ENCODE results near the gene DEXI. TPM values are rescaled to one million over a fixed set of nuclear protein-coding genes. Genes with fewer than 3 reads are reported as not detected.
A peak's percentile ranks its signal among the peaks of the same experiment; 100 is the strongest.

The DEXI gene
- total and polyA plus RNA-seq, 2 of the 13 experiments (the other 11 are each of a cell fraction or from before 2014, with no cell fraction given): 51.5 to 70.4 TPM

DNA sequence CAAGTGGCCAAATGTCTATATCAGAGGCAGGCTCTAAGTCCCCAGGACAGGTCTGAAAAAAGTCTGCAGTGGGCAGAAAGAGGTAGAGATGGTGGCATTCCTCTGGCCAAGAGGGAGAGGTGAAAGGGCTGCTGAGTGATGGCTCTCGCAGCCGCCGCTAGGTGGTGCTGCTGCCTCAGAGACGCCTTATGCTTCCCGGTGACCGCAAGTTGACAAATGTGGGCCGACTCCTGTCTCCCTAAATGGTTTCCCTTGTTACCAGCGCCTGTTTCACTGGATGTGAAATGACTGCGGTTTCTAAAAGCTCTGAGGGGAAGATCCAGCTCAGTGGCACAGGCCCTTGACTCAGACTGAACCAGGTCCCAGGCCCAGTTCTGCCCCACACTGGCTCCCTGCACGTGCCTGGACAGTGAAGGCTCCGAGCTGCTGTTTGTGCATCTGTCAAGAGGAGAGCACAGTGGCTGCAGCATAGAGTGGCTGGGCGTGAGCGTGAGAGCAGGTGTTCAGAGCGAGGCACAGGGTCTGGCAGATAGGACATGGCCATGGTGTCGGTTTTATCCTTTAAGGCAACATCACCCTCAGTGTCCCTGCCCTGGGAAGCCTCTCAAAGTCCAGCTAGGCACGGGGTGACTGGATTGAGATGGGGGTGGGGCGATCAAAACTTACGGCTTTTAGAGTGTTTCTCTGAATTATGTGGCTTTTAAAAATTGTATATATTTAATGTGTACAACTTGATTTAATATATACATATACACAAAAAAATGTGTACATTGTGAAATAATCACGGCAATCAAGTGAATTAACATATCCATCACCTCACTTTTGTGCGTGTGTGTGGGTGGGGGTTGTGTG lies 22.0 kb upstream of the DEXI start (continued):
- TF ChIP-seq ZNF510 (CRISPR knock-in tag; IDR thresholded peaks at IDR 0.05; ENCODE audit: low read depth) (no peak), MLLT10 (CRISPR knock-in tag; IDR thresholded peaks at IDR 0.05) (no peak), ZNF136 (CRISPR knock-in tag; IDR thresholded peaks at IDR 0.05; ENCODE audit: low read depth) (0 out of 2 replicates have a peak, but pooled peaks have one; percentile 81), ATF5 (CRISPR knock-in tag; IDR thresholded peaks at IDR 0.05; ENCODE audit: low read depth) (0 out of 2 replicates have a peak, but pooled peaks have one; percentile 49), ZNF101 (CRISPR knock-in tag; IDR thresholded peaks at IDR 0.05; ENCODE audit: borderline replicate concordance, low read depth) (no peak), ESRRA (CRISPR knock-in tag; IDR thresholded peaks at IDR 0.05; ENCODE audit: low read depth) (no peak), ZNF362 (CRISPR knock-in tag; IDR thresholded peaks at IDR 0.05; ENCODE audit: borderline replicate concordance) (peak; percentile 28; the same call in 1 of the 2 replicates), MYC (CRISPR knock-in tag; IDR thresholded peaks at IDR 0.05; ENCODE audit: borderline replicate concordance) (peak; percentile 64; the same call in 1 of the 2 replicates), ZNF720 (CRISPR knock-in tag; IDR thresholded peaks at IDR 0.05) (0 out of 2 replicates have a peak, but pooled peaks have one; percentile 13), SNRNP70 (IDR thresholded peaks at IDR 0.05; ENCODE audit: low read depth, low read length) (no peak), MEIS1 (CRISPR knock-in tag; IDR thresholded peaks at IDR 0.05; ENCODE audit: borderline replicate concordance) (0 out of 2 replicates have a peak, but pooled peaks have one; percentile 50), HHEX (CRISPR knock-in tag; IDR thresholded peaks at IDR 0.05) (no peak), ZNF782 (CRISPR knock-in tag; IDR thresholded peaks at IDR 0.05; ENCODE audit: borderline replicate concordance) (peak; percentile 89), CEBPG (CRISPR knock-in tag; IDR thresholded peaks at IDR 0.05) (peak; percentile 37), TOPORS (CRISPR knock-in tag; IDR thresholded peaks at IDR 0.05) (no peak)
- TF ChIP-seq, protein P1, sequence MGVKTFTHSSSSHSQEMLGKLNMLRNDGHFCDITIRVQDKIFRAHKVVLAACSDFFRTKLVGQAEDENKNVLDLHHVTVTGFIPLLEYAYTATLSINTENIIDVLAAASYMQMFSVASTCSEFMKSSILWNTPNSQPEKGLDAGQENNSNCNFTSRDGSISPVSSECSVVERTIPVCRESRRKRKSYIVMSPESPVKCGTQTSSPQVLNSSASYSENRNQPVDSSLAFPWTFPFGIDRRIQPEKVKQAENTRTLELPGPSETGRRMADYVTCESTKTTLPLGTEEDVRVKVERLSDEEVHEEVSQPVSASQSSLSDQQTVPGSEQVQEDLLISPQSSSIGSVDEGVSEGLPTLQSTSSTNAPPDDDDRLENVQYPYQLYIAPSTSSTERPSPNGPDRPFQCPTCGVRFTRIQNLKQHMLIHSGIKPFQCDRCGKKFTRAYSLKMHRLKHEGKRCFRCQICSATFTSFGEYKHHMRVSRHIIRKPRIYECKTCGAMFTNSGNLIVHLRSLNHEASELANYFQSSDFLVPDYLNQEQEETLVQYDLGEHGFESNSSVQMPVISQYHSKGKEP (CRISPR knock-in tag; IDR thresholded peaks at IDR 0.05): no peak
- TF ChIP-seq, protein P2, sequence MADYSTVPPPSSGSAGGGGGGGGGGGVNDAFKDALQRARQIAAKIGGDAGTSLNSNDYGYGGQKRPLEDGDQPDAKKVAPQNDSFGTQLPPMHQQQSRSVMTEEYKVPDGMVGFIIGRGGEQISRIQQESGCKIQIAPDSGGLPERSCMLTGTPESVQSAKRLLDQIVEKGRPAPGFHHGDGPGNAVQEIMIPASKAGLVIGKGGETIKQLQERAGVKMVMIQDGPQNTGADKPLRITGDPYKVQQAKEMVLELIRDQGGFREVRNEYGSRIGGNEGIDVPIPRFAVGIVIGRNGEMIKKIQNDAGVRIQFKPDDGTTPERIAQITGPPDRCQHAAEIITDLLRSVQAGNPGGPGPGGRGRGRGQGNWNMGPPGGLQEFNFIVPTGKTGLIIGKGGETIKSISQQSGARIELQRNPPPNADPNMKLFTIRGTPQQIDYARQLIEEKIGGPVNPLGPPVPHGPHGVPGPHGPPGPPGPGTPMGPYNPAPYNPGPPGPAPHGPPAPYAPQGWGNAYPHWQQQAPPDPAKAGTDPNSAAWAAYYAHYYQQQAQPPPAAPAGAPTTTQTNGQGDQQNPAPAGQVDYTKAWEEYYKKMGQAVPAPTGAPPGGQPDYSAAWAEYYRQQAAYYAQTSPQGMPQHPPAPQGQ (CRISPR knock-in tag; IDR thresholded peaks at IDR 0.05; ENCODE audit: borderline replicate concordance): no peak
- TF ChIP-seq, protein P3, sequence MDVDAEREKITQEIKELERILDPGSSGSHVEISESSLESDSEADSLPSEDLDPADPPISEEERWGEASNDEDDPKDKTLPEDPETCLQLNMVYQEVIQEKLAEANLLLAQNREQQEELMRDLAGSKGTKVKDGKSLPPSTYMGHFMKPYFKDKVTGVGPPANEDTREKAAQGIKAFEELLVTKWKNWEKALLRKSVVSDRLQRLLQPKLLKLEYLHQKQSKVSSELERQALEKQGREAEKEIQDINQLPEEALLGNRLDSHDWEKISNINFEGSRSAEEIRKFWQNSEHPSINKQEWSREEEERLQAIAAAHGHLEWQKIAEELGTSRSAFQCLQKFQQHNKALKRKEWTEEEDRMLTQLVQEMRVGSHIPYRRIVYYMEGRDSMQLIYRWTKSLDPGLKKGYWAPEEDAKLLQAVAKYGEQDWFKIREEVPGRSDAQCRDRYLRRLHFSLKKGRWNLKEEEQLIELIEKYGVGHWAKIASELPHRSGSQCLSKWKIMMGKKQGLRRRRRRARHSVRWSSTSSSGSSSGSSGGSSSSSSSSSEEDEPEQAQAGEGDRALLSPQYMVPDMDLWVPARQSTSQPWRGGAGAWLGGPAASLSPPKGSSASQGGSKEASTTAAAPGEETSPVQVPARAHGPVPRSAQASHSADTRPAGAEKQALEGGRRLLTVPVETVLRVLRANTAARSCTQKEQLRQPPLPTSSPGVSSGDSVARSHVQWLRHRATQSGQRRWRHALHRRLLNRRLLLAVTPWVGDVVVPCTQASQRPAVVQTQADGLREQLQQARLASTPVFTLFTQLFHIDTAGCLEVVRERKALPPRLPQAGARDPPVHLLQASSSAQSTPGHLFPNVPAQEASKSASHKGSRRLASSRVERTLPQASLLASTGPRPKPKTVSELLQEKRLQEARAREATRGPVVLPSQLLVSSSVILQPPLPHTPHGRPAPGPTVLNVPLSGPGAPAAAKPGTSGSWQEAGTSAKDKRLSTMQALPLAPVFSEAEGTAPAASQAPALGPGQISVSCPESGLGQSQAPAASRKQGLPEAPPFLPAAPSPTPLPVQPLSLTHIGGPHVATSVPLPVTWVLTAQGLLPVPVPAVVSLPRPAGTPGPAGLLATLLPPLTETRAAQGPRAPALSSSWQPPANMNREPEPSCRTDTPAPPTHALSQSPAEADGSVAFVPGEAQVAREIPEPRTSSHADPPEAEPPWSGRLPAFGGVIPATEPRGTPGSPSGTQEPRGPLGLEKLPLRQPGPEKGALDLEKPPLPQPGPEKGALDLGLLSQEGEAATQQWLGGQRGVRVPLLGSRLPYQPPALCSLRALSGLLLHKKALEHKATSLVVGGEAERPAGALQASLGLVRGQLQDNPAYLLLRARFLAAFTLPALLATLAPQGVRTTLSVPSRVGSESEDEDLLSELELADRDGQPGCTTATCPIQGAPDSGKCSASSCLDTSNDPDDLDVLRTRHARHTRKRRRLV (CRISPR knock-in tag; IDR thresholded peaks at IDR 0.05): no peak
